IPS DF 6.9 (cell line): ENCODE data around the gene WDR90.

Experiments
- DNase-seq: peaks from one replicate; pipeline ENCODE4 v3.0.0-alpha.2; 2013; ENCODE audit warnings: low read depth, low spot score
- H3K27ac ChIP-seq: one replicate; pipeline ENCODE4 v1.5.1; 2013; ENCODE audit warnings: low read length, control low read depth
- H3K27me3 ChIP-seq: 2 replicates; pipeline ENCODE4 v1.6.1; 2013; ENCODE audit warnings: mild to moderate bottlenecking, low read length; ENCODE audit not compliant: control insufficient read depth, insufficient read depth
- H3K36me3 ChIP-seq: 2 replicates; pipeline ENCODE4 v1.6.1; 2013; ENCODE audit warnings: low read length; ENCODE audit not compliant: control insufficient read depth, insufficient read depth
- H3K4me1 ChIP-seq: 2 replicates; pipeline ENCODE4 v1.6.1; 2013; ENCODE audit warnings: low read length; ENCODE audit not compliant: control insufficient read depth, insufficient read depth
- H3K4me3 ChIP-seq: 2 replicates; pipeline ENCODE4 v1.5.1; 2013; ENCODE audit warnings: mild to moderate bottlenecking, low read length
- H3K9me3 ChIP-seq: 2 replicates; pipeline ENCODE4 v1.6.1; 2013; ENCODE audit warnings: low read length, inconsistent platforms; ENCODE audit not compliant: control insufficient read depth, insufficient read depth
- WGBS: extraction: QIAGEN DNeasy Blood & Tissue Kit; methylation state at CpG from one replicate; pipeline ENCODE4 v1.1.7; 2013; ENCODE audit warnings: mixed read lengths, missing lambda C conversion rate; ENCODE audit not compliant: insufficient read length, insufficient coverage; 5-methylcytosine and 5-hydroxymethylcytosine counted together

The WDR90 gene

GRCh38 chr16:641326-642188 is 7.6 kb upstream of the WDR90 start, which contains the start of gene MCRIP2:
TSS of gene MCRIP2 (plus strand) at chr16:641828. CDS start at chr16:641992, 164 bp downstream.
- DNase-seq = no peak
- peak within 1 kb of the TSS; percentile 80 for H3K4me3 ChIP-seq
- peaks cover 5% of the 10 kb centered on the region for H3K4me1 ChIP-seq
- no peaks in the 10 kb centered on the region for H3K9me3 ChIP-seq
- no peak within 1 kb of the TSS for H3K27ac ChIP-seq
- no peaks in the 10 kb centered on the region for H3K27me3 ChIP-seq
- no CpG with 5 or more reads among the region's 81 CpGs for WGBS
- H3K36me3 ChIP-seq = no peaks in the 10 kb centered on the region

- WGBS = no CpG with 5 or more reads among the region's 72 CpGs
- H3K27ac ChIP-seq = no peak overlapping the region
- no peak for DNase-seq
These were observed 6.7 kb upstream of the WDR90 start for GRCh38 chr16:642189-643049.

GRCh38 chr16:643050-643368 is 6.2 kb upstream of the WDR90 start:
- Histone ChIP-seq H3K4me1 (peaks cover 3% of the 10 kb centered on the region), H3K4me3 (no peak overlapping the region; the same call in 1 of the 2 replicates), H3K27ac (no peak overlapping the region), H3K36me3 (no peaks in the 10 kb centered on the region), H3K27me3 (no peaks in the 10 kb centered on the region), H3K9me3 (no peaks in the 10 kb centered on the region)
- WGBS = no CpG with 5 or more reads among the region's 13 CpGs
- no peak for DNase-seq

More at GRCh38 chr16:642189-643049, 6.7 kb upstream of the WDR90 start:
- Histone ChIP-seq H3K4me3 (peak overlapping the region; percentile 80), H3K4me1 (peaks cover 5% of the 10 kb centered on the region), H3K27me3 (no peaks in the 10 kb centered on the region), H3K9me3 (no peaks in the 10 kb centered on the region), H3K36me3 (no peaks in the 10 kb centered on the region)

- Histone ChIP-seq H3K27ac (no peak overlapping the region), H3K36me3 (no peaks in the 10 kb centered on the region), H3K4me1 (peaks cover 2% of the 10 kb centered on the region; the same call in 1 of the 2 replicates), H3K27me3 (no peaks in the 10 kb centered on the region), H3K4me3 (no peak overlapping the region), H3K9me3 (no peaks in the 10 kb centered on the region)
- no CpG with 5 or more reads among the region's 12 CpGs for WGBS
- no peak for DNase-seq
These were observed 4.6 kb upstream of the WDR90 start for GRCh38 chr16:644556-644955.

GRCh38 chr16:645852-646678 is 3.1 kb upstream of the WDR90 start:
- Histone ChIP-seq H3K27ac (no peak overlapping the region), H3K27me3 (no peaks in the 10 kb centered on the region), H3K36me3 (no peaks in the 10 kb centered on the region), H3K4me1 (peaks cover 2% of the 10 kb centered on the region; the same call in 1 of the 2 replicates), H3K4me3 (no peak overlapping the region), H3K9me3 (no peaks in the 10 kb centered on the region)
- DNase-seq = no peak
- no CpG with 5 or more reads among the region's 32 CpGs for WGBS

- H3K36me3 ChIP-seq = no peaks in the 10 kb centered on the region; the same call in 1 of the 2 replicates
- DNase-seq = no peak
- no peak overlapping the region for H3K4me3 ChIP-seq
- no peaks in the 10 kb centered on the region for H3K27me3 ChIP-seq
- no peaks in the 10 kb centered on the region for H3K9me3 ChIP-seq
- no CpG with 5 or more reads among the region's 22 CpGs for WGBS
- peaks cover 2% of the 10 kb centered on the region; the same call in 1 of the 2 replicates for H3K4me1 ChIP-seq
- no peak overlapping the region for H3K27ac ChIP-seq
These were observed 2.4 kb upstream of the WDR90 start for GRCh38 chr16:646679-647172.

GRCh38 chr16:647173-647902 is 1.8 kb upstream of the WDR90 start:
- no peak for DNase-seq
- no peaks in the 10 kb centered on the region for H3K27me3 ChIP-seq
- no peaks in the 10 kb centered on the region; the same call in 1 of the 2 replicates for H3K36me3 ChIP-seq
- H3K9me3 ChIP-seq = no peaks in the 10 kb centered on the region
- WGBS = no CpG with 5 or more reads among the region's 25 CpGs
- H3K27ac ChIP-seq = no peak overlapping the region
- peaks cover 2% of the 10 kb centered on the region; the same call in 1 of the 2 replicates for H3K4me1 ChIP-seq
- no peak overlapping the region for H3K4me3 ChIP-seq

- no CpG with 5 or more reads among the region's 24 CpGs for WGBS
- no peak overlapping the region for H3K27ac ChIP-seq
- no peaks in the 10 kb centered on the region for H3K9me3 ChIP-seq
- peak overlapping the region; percentile 61; the same call in 1 of the 2 replicates for H3K4me3 ChIP-seq
- no peak for DNase-seq
- no peaks in the 10 kb centered on the region; the same call in 1 of the 2 replicates for H3K36me3 ChIP-seq
- no peaks in the 10 kb centered on the region for H3K27me3 ChIP-seq
- H3K4me1 ChIP-seq = peaks cover 2% of the 10 kb centered on the region; the same call in 1 of the 2 replicates
These were observed 939 bp upstream of the WDR90 start for GRCh38 chr16:648071-648780.

- H3K4me1 ChIP-seq = peaks cover 2% of the 10 kb centered on the region; the same call in 1 of the 2 replicates
- peak overlapping the region; percentile 61; the same call in 1 of the 2 replicates for H3K4me3 ChIP-seq
- no peaks in the 10 kb centered on the region for H3K27me3 ChIP-seq
- WGBS = no CpG with 5 or more reads among the region's 44 CpGs
- no peaks in the 10 kb centered on the region; the same call in 1 of the 2 replicates for H3K36me3 ChIP-seq
- no peak overlapping the region for H3K27ac ChIP-seq
- DNase-seq = no peak
- no peaks in the 10 kb centered on the region for H3K9me3 ChIP-seq
These were observed 466 bp downstream of the WDR90 start for GRCh38 chr16:649631-650030.
